ENCODE measurements around the gene PTPN22. TPM values are rescaled to one million over a fixed set of nuclear protein-coding genes. Genes with fewer than 3 reads are reported as not detected.
A peak's percentile ranks its signal among the peaks of the same experiment; 100 is the strongest.

Gene PTPN22
- polyA plus RNA-seq, 1 experiment, result 0.02 TPM

GRCh38 chr1:113811156-113811887, 60.2 kb downstream of the PTPN22 start:
- CTCF ChIA-PET, result interaction anchor here (1.3 to 1.8 kb wide), 2 partner anchors 15 to 471 kb away, joined by 4 read pairs; no protein-coding TSS in a partner anchor
- no peak for DNase-seq (ENCODE audit: low read depth)
- H3K4me3 ChIP-seq (ENCODE audit: low read depth, low read length), result peak overlapping the region; percentile 79

DNA sequence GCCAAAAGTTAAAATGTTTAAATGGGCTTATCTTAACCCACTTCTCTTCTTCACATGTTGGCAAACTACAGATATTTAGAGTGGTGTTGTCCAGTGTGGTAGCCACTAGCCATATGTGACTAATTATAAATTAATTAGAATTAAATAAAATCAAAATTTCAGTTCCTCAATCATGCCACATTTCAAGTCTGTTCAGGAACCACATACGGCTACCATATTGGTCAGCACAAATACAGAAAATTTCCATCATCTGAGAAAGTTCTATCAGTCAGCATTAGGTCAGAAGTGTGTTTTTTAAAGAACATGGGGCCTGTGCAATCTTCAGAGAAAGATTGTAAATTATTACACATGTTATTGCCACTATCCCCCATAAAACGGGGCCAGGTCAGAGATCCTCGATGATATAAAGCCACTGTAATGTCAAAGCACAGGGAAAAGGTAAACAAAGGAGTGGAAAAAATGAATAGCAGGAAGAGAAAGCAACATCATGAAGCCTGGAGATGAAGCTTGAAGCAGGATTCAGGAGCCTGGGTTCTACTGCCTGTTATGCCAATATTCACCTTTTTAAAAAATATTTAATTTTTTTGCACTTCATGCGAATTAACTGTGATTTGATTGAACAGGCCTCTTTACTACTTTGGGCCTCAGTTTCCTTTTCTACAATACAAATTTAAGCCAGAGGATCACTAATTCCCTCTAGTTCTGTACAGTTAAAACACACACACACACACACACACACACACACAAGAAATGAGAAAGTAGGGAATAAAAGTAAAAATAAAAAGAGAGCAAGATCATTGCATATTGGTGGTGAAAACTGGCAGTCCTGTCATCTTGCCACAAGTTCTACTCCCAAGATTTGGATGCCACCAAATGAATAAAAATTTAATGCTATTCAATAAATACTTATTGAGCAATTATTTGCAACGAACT, 61.6 kb downstream of the PTPN22 start:
- Histone ChIP-seq H3K4me3 (ENCODE audit: low read depth, low read length) (peak overlapping the region; percentile 79), H3K27me3 (ENCODE audit: control insufficient read depth, insufficient read depth, low read length) (no peaks in the 10 kb centered on the region), H3K36me3 (ENCODE audit: control insufficient read depth, insufficient read depth, low read length) (no peaks in the 10 kb centered on the region)
- TF ChIP-seq CTCF (IDR thresholded peaks at IDR 0.05; ENCODE audit: insufficient read depth, low read depth, low read length), result no peak
- DNase-seq (ENCODE audit: low read depth), result peak; percentile 28
- ChIA-PET CTCF (no interaction called here), POLR2A (no interaction called here)

More at GRCh38 chr1:113811156-113811887, 60.2 kb downstream of the PTPN22 start:
- H3K36me3 ChIP-seq (ENCODE audit: control insufficient read depth, insufficient read depth, low read length), result no peaks in the 10 kb centered on the region
- no peak for TF ChIP-seq CTCF (IDR thresholded peaks at IDR 0.05; ENCODE audit: insufficient read depth, low read depth, low read length)
- no peaks in the 10 kb centered on the region for H3K27me3 ChIP-seq (ENCODE audit: control insufficient read depth, insufficient read depth, low read length)
- POLR2A ChIA-PET, result interaction anchor here (0.9 kb wide), 1 partner anchor 52 kb away, joined by 4 read pairs; no protein-coding TSS in a partner anchor

DNA sequence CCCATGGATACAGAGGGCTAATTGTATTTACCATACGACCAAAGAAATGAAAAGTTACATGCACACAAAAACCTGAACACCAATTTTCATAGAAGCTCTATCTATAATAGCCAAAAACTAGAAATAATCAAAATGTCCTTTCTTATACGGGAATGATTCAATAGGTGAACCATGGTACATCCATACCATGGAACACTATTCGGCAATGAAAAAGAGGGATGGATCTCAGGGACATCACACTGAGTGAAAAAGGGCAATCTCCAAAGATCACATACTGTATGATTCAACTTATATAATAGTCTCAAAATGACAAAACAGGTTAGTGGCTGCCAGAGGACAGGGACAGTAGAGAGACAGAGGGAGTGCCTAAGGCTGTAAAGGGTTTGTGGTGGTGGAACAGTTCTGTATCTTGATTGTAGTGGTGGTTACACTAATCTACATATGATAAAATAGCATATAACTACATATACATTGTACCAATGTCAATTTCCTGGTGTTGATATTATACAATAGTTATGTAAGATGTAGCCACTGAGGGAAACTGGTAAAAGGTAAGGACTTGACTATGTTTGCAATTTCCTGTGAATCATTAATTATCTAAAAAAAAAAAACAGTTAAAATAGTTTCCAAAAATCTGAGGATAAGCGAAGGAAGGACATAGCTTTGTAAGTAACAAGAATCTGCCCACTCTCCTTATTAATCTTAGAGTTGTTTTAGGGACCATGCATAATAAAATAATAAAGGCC, 62.9 kb downstream of the PTPN22 start:
- CTCF ChIA-PET, result interaction anchor here (0.6 kb wide), 1 partner anchor 9 kb away, joined by 3 read pairs; no protein-coding TSS in a partner anchor
- H3K4me3 ChIP-seq (ENCODE audit: low read depth, low read length), result no peak overlapping the region
- H3K36me3 ChIP-seq (ENCODE audit: control insufficient read depth, insufficient read depth, low read length), result no peaks in the 10 kb centered on the region
- POLR2A ChIA-PET, result interaction anchor here (0.6 to 0.7 kb wide), 2 partner anchors 9 to 48 kb away, joined by 3 read pairs; no protein-coding TSS in a partner anchor
- DNase-seq (ENCODE audit: low read depth), result no peak
- TF ChIP-seq CTCF (IDR thresholded peaks at IDR 0.05; ENCODE audit: insufficient read depth, low read depth, low read length), result no peak
- no peaks in the 10 kb centered on the region for H3K27me3 ChIP-seq (ENCODE audit: control insufficient read depth, insufficient read depth, low read length)

DNA sequence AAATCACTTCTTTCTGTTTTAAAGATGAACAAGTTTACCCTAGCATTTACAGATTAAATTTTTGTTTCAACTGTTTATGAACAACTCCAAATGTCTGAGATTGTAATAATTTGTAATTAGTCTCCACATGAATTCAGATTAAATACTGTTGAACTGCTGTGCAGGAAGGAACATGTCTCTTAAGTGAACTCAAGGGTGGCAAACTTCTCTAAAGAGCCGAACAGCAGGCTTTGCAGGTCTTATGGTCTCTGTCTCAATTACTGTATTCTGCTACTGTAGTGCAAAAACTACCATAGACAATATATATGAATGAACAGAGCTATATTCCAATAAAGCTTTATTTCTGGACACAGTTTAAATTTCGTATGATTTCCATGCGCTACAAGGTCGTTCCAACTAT, 65.9 kb downstream of the PTPN22 start:
- ChIA-PET CTCF (no interaction called here), POLR2A (no interaction called here)
- DNase-seq (ENCODE audit: low read depth), result no peak
- Histone ChIP-seq H3K4me3 (ENCODE audit: low read depth, low read length) (no peak overlapping the region), H3K27me3 (ENCODE audit: control insufficient read depth, insufficient read depth, low read length) (no peaks in the 10 kb centered on the region), H3K36me3 (ENCODE audit: control insufficient read depth, insufficient read depth, low read length) (no peaks in the 10 kb centered on the region)
- TF ChIP-seq CTCF (IDR thresholded peaks at IDR 0.05; ENCODE audit: insufficient read depth, low read depth, low read length), result no peak
